ENCODE results near the gene ESPL1. TPM values are rescaled to one million over a fixed set of nuclear protein-coding genes. Genes with fewer than 3 reads are reported as not detected.

Gene ESPL1
- total and polyA plus RNA-seq, 2 donors (not counting 3 experiments of a cell fraction or from before 2014, with no cell fraction given): 16.2 to 42.7 TPM

DNA sequence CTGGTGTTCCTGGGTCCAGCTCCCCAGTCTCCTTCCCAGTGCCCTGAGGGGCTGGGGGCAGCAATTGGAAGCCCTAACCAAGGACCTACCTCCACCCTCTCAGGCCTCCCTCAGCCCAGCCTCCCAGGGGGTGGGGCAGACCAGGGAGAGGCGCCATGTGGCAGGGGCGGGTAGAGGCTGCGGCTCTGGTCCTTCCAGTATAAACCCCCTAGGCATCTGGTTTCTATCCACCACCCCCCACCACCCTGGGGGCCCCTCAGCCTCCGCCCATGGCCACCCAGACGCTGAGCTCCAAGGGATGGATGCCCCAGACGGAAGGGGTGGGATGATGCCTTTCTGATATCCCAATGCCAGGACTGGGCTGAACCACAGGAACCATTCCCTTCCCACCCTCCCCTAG, 70.8 kb downstream of the ESPL1 start:
- Histone ChIP-seq H3K27me3 (ENCODE audit: control insufficient read depth in 2 of 2, insufficient read depth in 2 of 2, low read length in 2 of 2) (peaks cover 20 to 21% of the 10 kb centered on the region in 2 experiments), H3K36me3 (ENCODE audit: control insufficient read depth in 2 of 2, extremely low read depth in 1 of 2, insufficient read depth in 2 of 2, low read length in 2 of 2) (no peaks in the 10 kb centered on the region), H4K20me1 (replicated peaks; ENCODE audit: control insufficient read depth, extremely low read depth, insufficient read depth, low read length) (no peaks in the 10 kb centered on the region), H3K27ac (ENCODE audit: insufficient read depth, low read depth, low read length) (no peak overlapping the region), H3K4me2 (ENCODE audit: insufficient read depth, low read length) (no peak overlapping the region), H3K9me3 (replicated peaks; ENCODE audit: control insufficient read depth, insufficient read depth, low read length) (no peaks in the 10 kb centered on the region), H2AFZ (ENCODE audit: low read depth, low read length) (no peak overlapping the region), H3K9me1 (replicated peaks; ENCODE audit: control insufficient read depth, extremely low read depth, insufficient read depth, low read length) (no peaks in the 10 kb centered on the region), H3K79me2 (ENCODE audit: control insufficient read depth, insufficient read depth, low read length) (no peaks in the 10 kb centered on the region), H3K9ac (replicated peaks; ENCODE audit: extremely low read depth, insufficient read depth, low read length) (no peak overlapping the region), H3K4me3 (replicated peaks in 1 of 3; ENCODE audit: insufficient read depth in 1 of 3, low read depth in 1 of 3, low read length in 3 of 3) (no peak overlapping the region), H3K4me1 (ENCODE audit: control insufficient read depth, extremely low read depth, insufficient read depth, low read length) (no peaks in the 10 kb centered on the region)
- DNase-seq (ENCODE audit: low read depth, low spot score) (no peak), FAIRE-seq (no peak)
- POLR2A ChIA-PET: no interaction called here
- intact Hi-C loops (cut with micrococcal nuclease): no loop called here
- dilution Hi-C loops (cut with MboI; ENCODE audit: extremely low pct_ligation_motif_present, low sequenced_read_pairs): no loop called here
- no TSS peak for BruUV-seq (replicated peaks)
- CTCF ChIA-PET: interaction anchor here (3.3 kb wide), 1 partner anchor 13 kb away, joined by 15 read pairs; no protein-coding TSS in a partner anchor
- TF ChIP-seq GATA2 (IDR thresholded peaks at IDR 0.05; ENCODE audit: insufficient read depth, insufficient read length, low read depth, low read length) (no peak), POLR2AphosphoS5 (IDR thresholded peaks at IDR 0.05; ENCODE audit: insufficient read depth, low read depth, low read length) (no peak), EZH2 (IDR thresholded peaks at IDR 0.05; ENCODE audit: borderline replicate concordance, low read depth, low read length, severe bottlenecking) (no peak), FOS (IDR thresholded peaks at IDR 0.05; ENCODE audit: borderline replicate concordance, insufficient read depth, low read length) (no peak), JUN (IDR thresholded peaks at IDR 0.05; ENCODE audit: borderline replicate concordance, insufficient read depth, insufficient read length, low read depth) (no peak), POLR2A (IDR thresholded peaks at IDR 0.05; ENCODE audit: low read depth, low read length) (no peak)
- TF ChIP-seq, protein P1, sequence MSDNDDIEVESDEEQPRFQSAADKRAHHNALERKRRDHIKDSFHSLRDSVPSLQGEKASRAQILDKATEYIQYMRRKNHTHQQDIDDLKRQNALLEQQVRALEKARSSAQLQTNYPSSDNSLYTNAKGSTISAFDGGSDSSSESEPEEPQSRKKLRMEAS (IDR thresholded peaks at IDR 0.05; ENCODE audit: insufficient read depth, insufficient read length): no peak

DNA sequence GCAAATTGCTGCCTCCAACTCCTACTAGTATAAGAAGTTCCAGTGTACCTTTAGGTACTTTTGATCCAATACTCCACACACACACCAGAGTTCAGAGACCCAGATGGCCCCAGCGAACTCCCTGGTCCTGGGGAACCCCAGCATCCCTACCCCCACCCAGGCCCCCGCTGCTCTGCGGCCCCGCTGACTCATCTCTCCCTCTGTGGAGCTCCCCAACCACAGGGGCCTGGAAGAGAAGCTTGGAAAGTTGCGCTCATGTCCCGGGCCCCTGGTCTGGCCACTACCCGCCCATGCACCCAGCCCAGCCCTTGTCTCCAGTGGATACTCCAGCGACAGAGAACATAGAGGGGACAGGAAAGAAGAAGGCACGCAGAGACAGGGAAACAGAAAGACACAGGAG, 72.3 kb downstream of the ESPL1 start:
- H3K4me3 ChIP-seq (replicated peaks in 1 of 3; ENCODE audit: insufficient read depth in 1 of 3, low read depth in 1 of 3, low read length in 3 of 3): no peak overlapping the region
- ChIA-PET POLR2A (no interaction called here), CTCF (interaction anchor here (1.2 to 3.3 kb wide), 5 partner anchors 10 to 81 kb away, joined by 4 to 15 read pairs (median 5); partner anchors contain the start of gene AAAS)
- DNase-seq (ENCODE audit: low read depth, low spot score) (no peak), FAIRE-seq (no peak)
- intact Hi-C loops (cut with micrococcal nuclease) (no loop called here), dilution Hi-C loops (cut with MboI; ENCODE audit: extremely low pct_ligation_motif_present, low sequenced_read_pairs) (no loop called here)
- H3K9ac ChIP-seq (replicated peaks; ENCODE audit: extremely low read depth, insufficient read depth, low read length): no peak overlapping the region
- peaks cover 5% of the 10 kb centered on the region for H3K4me1 ChIP-seq (ENCODE audit: control insufficient read depth, extremely low read depth, insufficient read depth, low read length)
- H2AFZ ChIP-seq (ENCODE audit: low read depth, low read length): no peak overlapping the region
- TF ChIP-seq JUN (IDR thresholded peaks at IDR 0.05; ENCODE audit: borderline replicate concordance, insufficient read depth, insufficient read length, low read depth): no peak
- TF ChIP-seq EZH2 (IDR thresholded peaks at IDR 0.05; ENCODE audit: borderline replicate concordance, low read depth, low read length, severe bottlenecking): no peak
- no peak for TF ChIP-seq GATA2 (IDR thresholded peaks at IDR 0.05; ENCODE audit: insufficient read depth, insufficient read length, low read depth, low read length)
- TF ChIP-seq, protein P2, sequence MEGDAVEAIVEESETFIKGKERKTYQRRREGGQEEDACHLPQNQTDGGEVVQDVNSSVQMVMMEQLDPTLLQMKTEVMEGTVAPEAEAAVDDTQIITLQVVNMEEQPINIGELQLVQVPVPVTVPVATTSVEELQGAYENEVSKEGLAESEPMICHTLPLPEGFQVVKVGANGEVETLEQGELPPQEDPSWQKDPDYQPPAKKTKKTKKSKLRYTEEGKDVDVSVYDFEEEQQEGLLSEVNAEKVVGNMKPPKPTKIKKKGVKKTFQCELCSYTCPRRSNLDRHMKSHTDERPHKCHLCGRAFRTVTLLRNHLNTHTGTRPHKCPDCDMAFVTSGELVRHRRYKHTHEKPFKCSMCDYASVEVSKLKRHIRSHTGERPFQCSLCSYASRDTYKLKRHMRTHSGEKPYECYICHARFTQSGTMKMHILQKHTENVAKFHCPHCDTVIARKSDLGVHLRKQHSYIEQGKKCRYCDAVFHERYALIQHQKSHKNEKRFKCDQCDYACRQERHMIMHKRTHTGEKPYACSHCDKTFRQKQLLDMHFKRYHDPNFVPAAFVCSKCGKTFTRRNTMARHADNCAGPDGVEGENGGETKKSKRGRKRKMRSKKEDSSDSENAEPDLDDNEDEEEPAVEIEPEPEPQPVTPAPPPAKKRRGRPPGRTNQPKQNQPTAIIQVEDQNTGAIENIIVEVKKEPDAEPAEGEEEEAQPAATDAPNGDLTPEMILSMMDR (IDR thresholded peaks at IDR 0.05; ENCODE audit: extremely low read depth in 1 of 2, insufficient read depth in 1 of 2, low read depth in 1 of 2, low read length in 2 of 2): no peak
- no peak for TF ChIP-seq POLR2A (IDR thresholded peaks at IDR 0.05; ENCODE audit: low read depth, low read length)
- H3K27me3 ChIP-seq (ENCODE audit: control insufficient read depth in 2 of 2, insufficient read depth in 2 of 2, low read length in 2 of 2): peaks cover 18 to 21% of the 10 kb centered on the region in 2 experiments
- H3K9me1 ChIP-seq (replicated peaks; ENCODE audit: control insufficient read depth, extremely low read depth, insufficient read depth, low read length): no peaks in the 10 kb centered on the region
- BruUV-seq (replicated peaks): no TSS peak
- no peaks in the 10 kb centered on the region for H3K9me3 ChIP-seq (replicated peaks; ENCODE audit: control insufficient read depth, insufficient read depth, low read length)
- no peak overlapping the region for H3K4me2 ChIP-seq (ENCODE audit: insufficient read depth, low read length)
- no peak overlapping the region for H3K27ac ChIP-seq (ENCODE audit: insufficient read depth, low read depth, low read length)
- H4K20me1 ChIP-seq (replicated peaks; ENCODE audit: control insufficient read depth, extremely low read depth, insufficient read depth, low read length): no peaks in the 10 kb centered on the region
- no peaks in the 10 kb centered on the region for H3K36me3 ChIP-seq (ENCODE audit: control insufficient read depth in 2 of 2, extremely low read depth in 1 of 2, insufficient read depth in 2 of 2, low read length in 2 of 2)
- no peaks in the 10 kb centered on the region for H3K79me2 ChIP-seq (ENCODE audit: control insufficient read depth, insufficient read depth, low read length)
